Activated gamma-delta T cell (primary cell): ENCODE data around the gene HDAC9.

Source experiments
- DNase-seq: peaks from one replicate; lab custom pipeline; 2025; lab: John Stamatoyannopoulos, UW
- total RNA-seq, 2 donors: gene quantifications; one replicate each; lab custom pipeline; 2026; lab: John Stamatoyannopoulos, UW

Gene HDAC9
- 2.1 to 7.9 reads per million in 2 donors for total RNA-seq

- DNase-seq = no peak
Measured at GRCh38 chr7:18495412-18496340, at the start of gene HDAC9. TSS of gene HDAC9 (plus strand) at chr7:18495749. CDS start at chr7:18496303, 554 bp downstream.

GRCh38 chr7:18445916-18446520 lies 49.5 kb upstream of the HDAC9 start:
- DNase-seq = no peak

- DNase-seq = no peak
Measured at GRCh38 chr7:18450019-18450418, 45.5 kb upstream of the HDAC9 start.

- no peak for DNase-seq
Measured at GRCh38 chr7:18455606-18456005, 39.9 kb upstream of the HDAC9 start.

- no peak for DNase-seq
Measured at GRCh38 chr7:18457832-18458231, 37.7 kb upstream of the HDAC9 start.

GRCh38 chr7:18458830-18459229 lies 36.7 kb upstream of the HDAC9 start:
- DNase-seq = no peak

- no peak for DNase-seq
Measured at GRCh38 chr7:18459484-18460245, 35.9 kb upstream of the HDAC9 start.

GRCh38 chr7:18461785-18462467 lies 33.6 kb upstream of the HDAC9 start:
- no peak for DNase-seq

GRCh38 chr7:18464830-18465229 lies 30.7 kb upstream of the HDAC9 start:
- no peak for DNase-seq

- DNase-seq = no peak
Measured at GRCh38 chr7:18467011-18467410, 28.5 kb upstream of the HDAC9 start.

- DNase-seq = no peak
Measured at GRCh38 chr7:18468795-18469194, 26.8 kb upstream of the HDAC9 start.

- no peak for DNase-seq
Measured at GRCh38 chr7:18469316-18469715, 26.2 kb upstream of the HDAC9 start.

GRCh38 chr7:18471476-18472160 lies 23.9 kb upstream of the HDAC9 start:
- no peak for DNase-seq

GRCh38 chr7:18472161-18472483 lies 23.4 kb upstream of the HDAC9 start:
- DNase-seq = no peak

GRCh38 chr7:18473119-18473518 lies 22.4 kb upstream of the HDAC9 start:
- DNase-seq = no peak

GRCh38 chr7:18474944-18475343 lies 20.6 kb upstream of the HDAC9 start:
- no peak for DNase-seq

GRCh38 chr7:18475488-18475887 lies 20.1 kb upstream of the HDAC9 start:
- DNase-seq = no peak

- no peak for DNase-seq
Measured at GRCh38 chr7:18481776-18482175, 13.8 kb upstream of the HDAC9 start.

- no peak for DNase-seq
Measured at GRCh38 chr7:18488049-18488448, 7.5 kb upstream of the HDAC9 start.

- no peak for DNase-seq
Measured at GRCh38 chr7:18489624-18490023, 5.9 kb upstream of the HDAC9 start.

- DNase-seq = no peak
Measured at GRCh38 chr7:18491871-18492270, 3.7 kb upstream of the HDAC9 start.
